Skeletal muscle satellite cell (primary cell): ENCODE data around the gene FXYD1.

Experiments
- H3K27me3 ChIP-seq: 2 replicates; pipeline ENCODE4 v1.7.0; 2013; ENCODE audit warnings: low read length; ENCODE audit not compliant: control insufficient read depth, insufficient read depth
- H3K36me3 ChIP-seq: 2 replicates; pipeline ENCODE4 v1.7.0; 2013; ENCODE audit warnings: mild to moderate bottlenecking, control low read depth, low read length; ENCODE audit not compliant: insufficient read depth
- H3K4me1 ChIP-seq: 2 replicates; pipeline ENCODE4 v1.7.0; 2013; ENCODE audit warnings: low read length; ENCODE audit not compliant: control insufficient read depth, insufficient read depth
- H3K4me2 ChIP-seq: 2 replicates; pipeline ENCODE4 v1.7.0; 2013; ENCODE audit warnings: mild to moderate bottlenecking, low read length
- H3K4me3 ChIP-seq: 2 replicates; pipeline ENCODE4 v1.7.0; 2013; ENCODE audit warnings: low read length
- H3K9ac ChIP-seq: 2 replicates; pipeline ENCODE4 v1.7.0; 2013; ENCODE audit warnings: mild to moderate bottlenecking, low read depth, low read length, moderate library complexity
- H3K9me3 ChIP-seq: replicated peaks from 2 replicates; pipeline ENCODE4 v1.7.0; 2013; ENCODE audit warnings: mild to moderate bottlenecking, control low read depth, low read length

Gene FXYD1

DNA sequence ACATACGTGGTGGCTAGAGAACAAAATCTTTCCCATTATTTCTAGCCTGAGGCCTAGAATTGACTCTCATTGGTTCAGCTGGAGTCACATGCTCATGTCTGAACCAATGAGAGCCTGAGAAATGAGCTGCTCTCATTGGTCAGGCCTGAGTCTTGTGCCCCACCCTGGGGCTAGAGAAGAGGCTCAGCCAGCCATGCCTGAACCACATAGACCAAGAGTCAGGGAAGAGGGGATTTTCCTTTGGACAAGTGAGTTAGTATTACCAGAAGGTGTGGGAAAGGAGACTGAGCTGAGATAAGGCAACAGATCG, 22.8 kb downstream of the FXYD1 start:
- Histone ChIP-seq H3K4me1 (peaks cover under 1% of the 10 kb centered on the region), H3K4me2 (no peak overlapping the region), H3K27me3 (no peaks in the 10 kb centered on the region), H3K36me3 (peaks cover 85% of the 10 kb centered on the region), H3K9ac (no peak overlapping the region), H3K9me3 (peaks cover 26% of the 10 kb centered on the region), H3K4me3 (no peak overlapping the region)

DNA sequence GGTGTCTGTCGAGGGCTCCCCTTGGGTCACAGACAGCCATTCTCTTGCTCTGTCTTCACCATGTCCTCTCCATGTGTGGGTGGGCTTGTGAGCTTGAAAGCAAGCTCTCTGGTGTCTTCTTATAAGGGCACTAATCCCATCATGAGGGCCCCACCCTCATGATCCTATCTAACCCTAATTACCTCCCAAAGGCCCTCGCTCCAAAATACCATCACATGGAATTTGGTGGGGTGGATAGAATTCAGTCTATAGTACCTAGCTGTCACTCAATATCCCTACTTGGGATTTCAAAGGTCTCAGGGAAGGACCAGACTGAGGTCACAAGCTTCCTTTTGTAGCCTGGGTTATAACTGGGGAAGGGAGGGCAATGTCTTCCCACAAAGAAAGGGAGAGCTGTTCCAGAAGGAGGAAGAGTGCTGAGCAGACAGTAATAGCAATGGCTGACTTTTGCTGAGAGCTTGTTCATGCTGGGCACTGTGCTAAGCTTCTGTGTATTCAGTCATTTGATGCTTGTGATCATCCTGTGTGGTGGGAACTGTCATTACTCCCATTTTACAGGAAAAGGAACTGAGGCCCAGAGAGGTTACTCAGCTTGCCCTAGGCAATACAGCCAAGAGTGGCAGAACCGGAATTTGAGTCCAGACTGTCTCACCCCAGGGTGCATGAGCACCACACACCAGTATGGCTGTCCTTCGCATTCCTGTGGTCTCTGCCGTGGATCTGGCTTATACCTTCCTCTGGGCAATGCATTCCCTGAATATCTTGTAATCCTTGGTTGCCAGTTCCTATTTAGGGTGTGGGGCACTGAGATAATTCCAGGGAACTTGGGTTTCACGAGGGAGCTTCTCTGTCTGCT, 24.1 kb downstream of the FXYD1 start:
- Histone ChIP-seq H3K9me3 (peaks cover 26% of the 10 kb centered on the region), H3K27me3 (no peaks in the 10 kb centered on the region), H3K4me3 (no peak overlapping the region), H3K36me3 (peaks cover 87% of the 10 kb centered on the region), H3K9ac (no peak overlapping the region), H3K4me1 (no peaks in the 10 kb centered on the region), H3K4me2 (no peak overlapping the region)

DNA sequence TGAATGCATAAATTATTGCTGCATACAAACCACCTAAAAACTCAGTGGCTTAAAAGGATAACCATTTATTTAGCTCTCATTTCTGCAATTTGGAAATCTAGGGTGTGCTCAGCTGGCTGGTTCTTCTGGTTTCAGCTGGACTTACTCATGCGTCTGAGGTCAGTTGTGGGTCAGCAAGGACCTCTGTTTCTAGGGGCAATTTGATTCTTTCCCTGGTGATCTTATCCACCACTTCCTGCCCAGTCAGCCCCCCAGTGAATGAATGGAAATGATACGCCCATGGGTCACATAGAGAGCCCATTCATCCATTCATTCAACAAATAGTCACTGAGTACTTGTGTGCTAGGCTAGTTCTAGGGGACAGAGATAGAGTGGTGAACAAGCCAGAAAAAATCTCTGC, 25.8 kb downstream of the FXYD1 start:
- Histone ChIP-seq H3K9ac (no peak overlapping the region), H3K4me3 (no peak overlapping the region), H3K4me2 (no peak overlapping the region), H3K27me3 (no peaks in the 10 kb centered on the region), H3K4me1 (no peaks in the 10 kb centered on the region), H3K9me3 (peaks cover 26% of the 10 kb centered on the region), H3K36me3 (peaks cover 79% of the 10 kb centered on the region)

DNA sequence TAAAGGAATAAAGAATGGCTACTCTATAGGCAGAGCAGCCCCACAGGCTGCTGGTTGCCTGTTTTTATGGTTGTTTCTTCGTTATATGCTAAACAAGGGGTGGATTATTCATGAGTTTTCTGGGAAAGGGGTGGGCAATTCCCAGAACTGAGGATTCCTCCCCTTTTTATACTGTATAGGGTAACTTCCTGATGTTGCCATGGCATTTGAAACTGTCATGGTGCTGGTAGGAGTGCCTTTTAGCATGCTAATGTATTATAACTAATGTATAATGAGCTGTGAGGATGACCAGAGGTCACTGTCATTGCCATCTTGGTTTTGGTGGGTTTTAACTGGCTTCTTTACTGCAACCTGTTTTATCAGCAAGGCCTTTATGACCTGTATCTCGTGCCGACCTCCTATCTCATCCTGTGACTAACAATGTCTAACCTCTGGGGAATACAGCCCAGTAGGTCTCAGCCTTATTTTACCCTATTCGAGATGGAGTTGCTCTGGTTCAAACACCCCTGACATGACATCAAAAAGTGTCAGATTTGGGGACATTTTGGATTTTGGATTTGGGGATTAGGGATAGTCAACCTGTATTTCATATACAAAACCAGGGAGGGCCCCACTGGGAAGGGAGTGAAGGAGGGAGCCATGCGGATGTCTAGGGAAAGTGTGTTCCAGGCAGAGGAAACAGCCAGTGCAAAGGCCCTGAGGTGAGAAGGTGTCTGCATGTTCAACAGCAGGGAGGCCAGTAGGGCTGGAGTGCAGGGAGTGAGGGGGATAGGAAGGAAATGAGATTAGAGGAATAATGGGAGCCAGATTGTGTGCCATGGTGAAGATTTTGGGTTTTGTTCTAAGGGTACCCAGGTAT, 26.8 kb downstream of the FXYD1 start:
- H3K4me3 ChIP-seq = no peak overlapping the region
- no peaks in the 10 kb centered on the region for H3K27me3 ChIP-seq
- H3K4me1 ChIP-seq = no peaks in the 10 kb centered on the region
- no peak overlapping the region for H3K4me2 ChIP-seq
- H3K9me3 ChIP-seq = peaks cover 26% of the 10 kb centered on the region
- H3K36me3 ChIP-seq = peaks cover 70% of the 10 kb centered on the region
- H3K9ac ChIP-seq = no peak overlapping the region

DNA sequence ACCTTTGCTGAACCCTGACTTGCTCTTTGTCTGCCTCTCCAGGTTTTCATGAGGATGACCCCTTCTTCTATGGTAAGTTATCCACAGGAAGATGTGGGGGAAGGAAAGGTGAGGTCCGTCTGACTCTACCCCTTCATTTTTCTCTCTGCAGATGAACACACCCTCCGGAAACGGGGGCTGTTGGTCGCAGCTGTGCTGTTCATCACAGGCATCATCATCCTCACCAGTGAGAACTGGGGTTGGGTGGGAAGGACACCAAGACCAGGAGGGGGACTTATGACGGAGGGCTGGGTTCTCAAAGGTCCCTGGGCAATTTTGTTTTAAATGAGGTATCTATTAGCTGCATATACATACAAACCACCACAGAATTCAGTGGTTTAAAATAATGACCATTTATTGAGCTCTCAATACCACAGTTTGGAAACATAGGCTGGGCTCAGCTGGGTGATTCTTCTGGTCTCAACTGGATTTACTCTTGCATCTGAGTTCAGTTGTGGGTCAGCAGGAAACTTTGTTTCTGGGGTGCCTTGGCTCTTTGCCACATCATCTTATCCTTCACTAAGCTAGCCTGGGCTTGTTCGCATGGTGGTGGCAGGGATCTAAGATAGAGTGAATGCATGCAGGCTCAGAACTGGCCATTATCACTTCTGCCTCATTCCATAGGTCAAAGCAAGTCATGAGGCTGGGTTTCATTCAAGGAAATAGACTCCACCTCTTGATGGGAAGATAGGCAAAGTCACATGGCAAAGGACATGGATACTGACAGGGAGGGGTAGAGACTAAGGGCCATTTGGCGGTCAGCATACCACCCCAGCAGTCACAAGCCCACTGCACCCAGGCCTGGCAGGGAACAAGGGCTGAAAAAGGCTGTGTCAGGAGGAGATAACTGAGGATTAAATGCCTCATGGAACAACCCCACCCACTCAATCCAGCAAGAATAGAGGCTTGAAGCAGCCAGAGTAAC, 27.8 kb downstream of the FXYD1 start:
- Histone ChIP-seq H3K36me3 (peaks cover 61% of the 10 kb centered on the region), H3K4me3 (no peak overlapping the region), H3K4me1 (no peaks in the 10 kb centered on the region), H3K9ac (no peak overlapping the region), H3K4me2 (no peak overlapping the region), H3K27me3 (no peaks in the 10 kb centered on the region), H3K9me3 (peaks cover 26% of the 10 kb centered on the region)

DNA sequence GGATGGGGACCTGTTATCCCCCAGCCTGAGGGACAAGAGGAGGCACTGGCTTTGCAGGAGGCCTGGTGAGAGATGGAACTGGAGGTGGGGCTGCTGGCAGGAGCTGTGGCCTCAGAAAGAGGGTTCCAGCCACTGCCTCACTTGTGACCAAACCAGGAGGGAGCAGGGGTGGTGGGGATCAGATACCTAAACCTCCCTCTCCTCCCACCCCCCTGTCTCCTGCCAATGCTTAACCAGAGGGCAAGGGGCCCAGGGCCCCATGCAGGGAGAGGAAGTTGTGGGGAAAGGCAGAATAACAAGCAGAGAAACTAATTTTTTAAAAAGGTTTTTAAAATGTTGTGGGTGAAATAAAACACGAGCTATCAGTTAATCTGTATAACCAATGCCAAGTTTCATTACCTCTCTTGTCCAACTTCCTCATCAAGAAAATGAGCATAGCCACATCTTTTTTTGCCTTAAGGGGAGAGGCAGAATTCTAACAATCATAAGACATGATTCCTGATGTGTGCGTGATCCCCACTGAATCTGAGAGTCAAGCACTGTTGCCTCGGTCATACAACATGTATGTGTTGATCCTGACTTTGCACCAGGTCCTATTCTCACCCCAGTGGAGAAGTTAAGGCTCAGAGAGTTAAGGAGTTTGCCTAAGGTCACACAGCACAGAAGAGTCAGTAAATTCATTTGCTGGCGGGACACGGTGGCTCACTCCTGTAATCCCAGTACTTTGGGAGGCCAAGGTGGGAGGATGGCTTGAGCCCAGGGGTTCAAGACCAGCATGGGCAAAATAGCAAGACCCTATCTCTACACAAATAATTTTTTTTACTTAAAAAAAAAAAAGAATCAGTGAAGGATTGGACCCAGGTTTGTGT, 28.9 kb downstream of the FXYD1 start:
- Histone ChIP-seq H3K9me3 (peaks cover 20% of the 10 kb centered on the region), H3K36me3 (peaks cover 50% of the 10 kb centered on the region), H3K4me1 (no peaks in the 10 kb centered on the region), H3K4me3 (no peak overlapping the region), H3K4me2 (no peak overlapping the region), H3K27me3 (no peaks in the 10 kb centered on the region), H3K9ac (no peak overlapping the region)

DNA sequence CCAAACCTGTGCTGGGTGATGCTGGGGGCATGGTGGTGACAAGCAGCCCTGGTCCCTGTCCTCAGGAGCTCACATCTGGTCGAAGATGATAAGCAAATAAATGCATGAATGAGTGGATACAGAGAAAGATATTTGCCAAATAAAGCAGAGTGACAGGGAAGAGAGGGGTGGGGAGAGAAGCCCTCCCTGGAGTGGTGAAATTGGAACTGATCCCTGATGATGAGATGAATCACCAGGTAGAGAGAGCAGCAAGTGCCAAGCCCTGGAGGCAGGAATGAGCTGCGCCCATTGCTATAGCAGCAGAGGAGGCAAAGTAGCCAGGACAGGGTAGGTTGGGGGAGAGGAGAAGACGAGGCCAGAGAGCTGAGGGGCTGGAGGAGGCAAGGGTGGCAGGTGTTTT, 29.6 kb downstream of the FXYD1 start:
- peaks cover 43% of the 10 kb centered on the region for H3K36me3 ChIP-seq
- H3K9ac ChIP-seq = no peak overlapping the region
- H3K9me3 ChIP-seq = peaks cover 16% of the 10 kb centered on the region
- no peaks in the 10 kb centered on the region for H3K4me1 ChIP-seq
- H3K4me2 ChIP-seq = no peak overlapping the region
- H3K4me3 ChIP-seq = no peak overlapping the region
- H3K27me3 ChIP-seq = no peaks in the 10 kb centered on the region

DNA sequence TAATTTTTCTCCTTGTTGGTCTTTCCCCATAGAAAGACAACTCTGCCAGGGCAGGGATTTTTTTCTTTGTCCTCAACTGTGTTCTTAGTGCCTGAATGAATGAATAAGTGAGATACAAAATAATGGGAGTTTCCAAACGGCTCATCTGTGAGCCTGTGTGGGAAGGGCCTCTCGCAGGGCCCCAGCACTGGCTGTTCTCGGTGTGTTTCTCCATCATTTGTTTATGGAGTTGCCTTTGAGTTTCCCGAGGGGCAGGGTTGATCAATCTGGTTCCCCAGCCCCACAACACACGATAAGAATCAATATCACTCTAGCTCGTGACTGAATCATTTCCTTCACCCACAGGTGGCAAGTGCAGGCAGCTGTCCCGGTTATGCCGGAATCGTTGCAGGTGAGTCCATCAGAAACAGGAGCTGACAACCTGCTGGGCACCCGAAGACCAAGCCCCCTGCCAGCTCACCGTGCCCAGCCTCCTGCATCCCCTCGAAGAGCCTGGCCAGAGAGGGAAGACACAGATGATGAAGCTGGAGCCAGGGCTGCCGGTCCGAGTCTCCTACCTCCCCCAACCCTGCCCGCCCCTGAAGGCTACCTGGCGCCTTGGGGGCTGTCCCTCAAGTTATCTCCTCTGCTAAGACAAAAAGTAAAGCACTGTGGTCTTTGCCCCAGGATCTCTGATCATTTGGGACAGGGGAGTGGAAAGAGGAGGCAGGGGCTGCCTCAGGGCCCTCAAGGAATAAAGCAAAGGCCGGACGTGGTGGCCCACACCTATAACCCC, 30.8 kb downstream of the FXYD1 start:
- Histone ChIP-seq H3K4me1 (no peaks in the 10 kb centered on the region), H3K9ac (no peak overlapping the region), H3K4me2 (no peak overlapping the region), H3K36me3 (peaks cover 31% of the 10 kb centered on the region), H3K9me3 (peaks cover 7% of the 10 kb centered on the region), H3K27me3 (no peaks in the 10 kb centered on the region), H3K4me3 (no peak overlapping the region)

DNA sequence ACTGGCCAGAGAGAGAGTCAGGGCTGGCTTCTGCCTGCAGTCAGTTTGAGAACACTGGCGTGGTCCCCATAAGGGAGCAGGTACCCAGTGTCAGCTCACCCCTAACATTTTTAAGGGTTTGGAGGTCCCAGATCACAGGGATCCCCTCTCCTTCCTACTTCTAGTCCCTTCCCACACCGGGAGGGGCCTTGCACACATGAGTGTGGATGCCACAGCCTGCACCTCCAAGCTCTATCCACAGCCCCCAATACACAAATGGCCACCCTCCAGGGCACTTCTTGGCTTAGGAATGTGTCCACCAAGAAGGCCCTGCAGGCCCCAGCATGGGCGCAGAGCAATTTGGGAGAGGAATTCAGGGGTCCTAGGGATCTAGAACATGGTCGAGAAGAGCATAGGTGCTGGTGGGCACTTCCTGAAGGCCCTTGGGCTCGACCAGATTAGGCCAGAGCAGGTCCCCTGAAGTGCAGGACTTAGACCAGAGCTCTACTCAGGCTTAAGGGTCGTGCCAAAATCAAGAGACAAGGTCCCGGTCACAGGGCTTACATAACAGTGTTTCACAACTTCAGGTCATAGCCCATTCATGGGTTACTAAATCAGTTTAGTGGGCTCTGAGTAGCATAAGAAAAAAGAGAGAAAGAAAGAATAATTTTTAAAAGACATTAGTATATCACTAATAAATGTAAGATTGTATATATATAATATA, 31.9 kb downstream of the FXYD1 start:
- Histone ChIP-seq H3K36me3 (peaks cover 20% of the 10 kb centered on the region), H3K4me1 (no peaks in the 10 kb centered on the region), H3K4me3 (no peak overlapping the region)

More for the DNA sequence above, 31.9 kb downstream of the FXYD1 start:
- H3K27me3 ChIP-seq = no peaks in the 10 kb centered on the region
- no peak overlapping the region for H3K4me2 ChIP-seq
- H3K9me3 ChIP-seq = peaks cover 4% of the 10 kb centered on the region
- no peak overlapping the region for H3K9ac ChIP-seq
